HG03558 (cell line): ENCODE measurements around the gene CRYAA.
"Not testable (repeated sequence)": the region's sequence is repeated elsewhere in the genome, so short reads cannot be mapped to it uniquely, and the experiment has no call there.

Experiments used
- ATAC-seq: cut with Tn5 transposase; IDR thresholded peaks from one replicate; pipeline ENCODE4 v1.9.1; 2021; ENCODE audit warnings: moderate number of reproducible peaks; ENCODE audit not compliant: unreplicated experiment; ENCODE audit errors: extremely low read depth

The CRYAA gene

DNA sequence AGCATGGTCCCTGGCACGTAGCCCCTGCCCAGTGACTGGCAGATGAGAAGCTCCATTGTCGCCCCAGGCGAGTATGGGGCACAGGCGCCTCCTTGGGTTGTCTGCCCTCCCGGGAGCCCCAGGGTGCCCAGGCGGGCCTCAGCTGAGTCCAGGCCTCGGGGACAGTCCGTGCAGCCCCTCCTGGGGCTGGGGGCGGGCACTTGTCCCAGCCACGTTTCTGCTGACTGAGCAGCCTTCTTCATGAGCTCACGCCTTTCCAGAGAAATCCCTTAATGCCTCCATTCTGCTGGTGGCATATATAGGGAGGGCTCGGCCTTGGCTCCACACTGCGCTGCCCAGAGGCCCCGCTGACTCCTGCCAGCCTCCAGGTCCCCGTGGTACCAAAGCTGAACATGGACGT, at the start of gene CRYAA:
Gene CRYAA, plus strand, starts transcription at position 301 of the 400 bp plus-strand sequence. Its CDS starts 92 bp downstream, at position 393.
- ATAC-seq: not testable (repeated sequence)

DNA sequence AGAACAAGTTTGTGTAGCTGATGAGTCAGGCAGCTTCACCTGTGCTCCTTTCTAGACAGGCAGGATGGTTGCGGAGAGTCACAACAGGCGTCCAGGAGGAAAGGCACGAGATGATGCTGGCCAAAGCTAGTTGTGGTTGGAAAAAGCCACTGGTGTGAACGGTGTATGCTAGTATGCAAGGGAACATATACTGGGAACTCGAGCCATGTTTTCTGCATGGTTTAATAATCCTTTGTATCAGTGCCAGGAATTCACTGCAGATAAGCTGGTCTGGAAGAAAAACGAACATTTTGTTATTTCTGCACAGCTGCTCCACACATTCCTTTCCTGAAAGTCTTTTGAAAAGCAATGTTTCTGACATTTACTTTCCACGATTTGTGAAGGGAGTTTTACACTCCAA, 38.7 kb upstream of the CRYAA start:
- not testable (repeated sequence) for ATAC-seq

GRCh38 chr21:43134520-43134919, 34.3 kb upstream of the CRYAA start:
- not testable (repeated sequence) for ATAC-seq

GRCh38 chr21:43138944-43139343, 29.9 kb upstream of the CRYAA start:
- ATAC-seq: not testable (repeated sequence)

GRCh38 chr21:43141407-43141806, 27.4 kb upstream of the CRYAA start:
- not testable (repeated sequence) for ATAC-seq

DNA sequence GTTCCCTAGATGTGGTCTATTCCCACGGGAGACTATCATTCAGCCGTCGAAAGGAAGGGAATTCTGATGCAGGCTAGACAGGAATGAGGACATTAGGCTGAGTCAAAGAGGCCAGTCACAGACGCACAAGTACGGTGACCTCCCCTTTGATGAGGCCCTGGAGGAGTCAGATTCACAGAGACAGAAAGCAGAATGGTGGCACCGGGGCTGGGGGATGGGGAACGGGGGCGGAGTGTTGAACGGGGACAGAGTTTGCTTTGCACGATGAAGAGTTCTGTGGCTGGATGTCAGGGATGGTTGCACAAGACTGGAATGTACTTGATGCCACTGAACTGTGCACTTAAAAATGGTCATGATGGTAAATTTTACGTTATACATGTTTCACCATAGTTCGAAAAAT, 22.2 kb upstream of the CRYAA start:
- not testable (repeated sequence) for ATAC-seq

DNA sequence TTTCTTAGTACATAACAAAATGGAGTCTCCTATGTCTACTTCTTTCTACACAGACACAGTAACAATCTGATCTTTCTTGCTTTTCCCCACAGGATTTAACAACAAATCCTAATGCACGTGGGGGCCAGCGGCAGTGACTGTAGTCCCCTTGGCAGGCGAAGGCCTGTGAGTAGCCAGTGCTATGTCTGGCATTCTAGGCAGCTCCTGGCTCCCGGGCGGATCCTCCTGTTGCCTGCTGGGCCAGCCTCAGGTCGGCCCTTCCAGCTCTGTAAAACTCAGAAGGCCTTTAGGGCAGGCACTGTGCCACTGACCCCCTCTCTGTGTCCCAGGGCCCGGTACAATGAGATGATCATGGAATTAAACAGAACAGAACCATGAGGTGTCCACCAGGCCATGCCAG, 20.8 kb upstream of the CRYAA start:
- ATAC-seq: not testable (repeated sequence)

- ATAC-seq: not testable (repeated sequence)
These were observed 19.5 kb upstream of the CRYAA start for GRCh38 chr21:43149344-43149743.

DNA sequence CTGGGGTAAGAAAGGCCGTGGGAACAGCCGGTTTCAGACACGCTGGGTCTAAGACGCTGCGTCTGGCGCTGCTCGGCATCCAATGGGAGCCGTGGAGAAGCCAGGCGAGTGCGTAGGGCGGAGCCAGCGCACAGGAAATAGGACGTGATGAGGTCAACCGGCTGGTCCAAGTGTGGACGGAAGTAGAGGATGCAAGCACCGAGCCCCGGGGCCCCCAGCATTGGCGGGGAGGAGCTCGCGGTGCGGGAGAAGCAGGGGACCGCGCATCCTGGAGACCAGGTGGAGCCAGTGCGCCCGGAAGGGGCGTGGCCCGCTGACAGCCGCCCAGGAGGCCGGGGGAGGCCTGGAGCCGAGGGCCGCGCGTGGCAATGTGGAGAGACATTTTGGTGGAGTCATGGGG, 15.2 kb upstream of the CRYAA start:
- not testable (repeated sequence) for ATAC-seq

GRCh38 chr21:43159279-43160175, 9.3 kb upstream of the CRYAA start:
- ATAC-seq: not testable (repeated sequence)

GRCh38 chr21:43161826-43162707, 6.7 kb upstream of the CRYAA start:
- ATAC-seq: not testable (repeated sequence)

DNA sequence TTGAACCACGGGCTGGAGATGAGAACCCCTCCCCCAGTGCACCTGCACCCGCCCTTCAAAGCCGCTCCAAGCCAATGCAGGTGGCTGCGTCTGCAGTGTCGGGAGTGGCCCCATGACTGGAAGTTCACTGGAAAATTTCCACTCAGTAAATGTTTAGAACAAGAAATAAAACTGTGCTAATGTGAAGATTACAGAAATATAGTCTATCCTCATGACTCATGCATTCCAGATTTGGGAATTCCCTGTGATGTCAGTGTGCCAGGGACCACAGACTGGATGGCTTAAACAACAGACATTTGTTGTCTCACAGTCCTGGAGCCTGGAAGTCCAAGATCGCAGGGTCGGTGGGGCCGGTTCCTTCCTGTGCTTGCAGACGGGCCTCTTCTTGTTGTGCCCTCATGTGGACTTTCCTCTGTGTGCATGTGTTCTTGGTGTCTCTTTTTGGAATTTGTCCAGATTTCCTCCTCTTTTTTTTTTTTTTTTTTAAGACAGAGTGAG, 6.1 kb upstream of the CRYAA start:
- ATAC-seq: not testable (repeated sequence)

- peak; percentile 39 for ATAC-seq
These were observed 4.0 kb upstream of the CRYAA start for GRCh38 chr21:43164823-43165222.

GRCh38 chr21:43165734-43166133, 3.1 kb upstream of the CRYAA start:
- ATAC-seq: not testable (repeated sequence)

- ATAC-seq: not testable (repeated sequence)
These were observed 550 bp downstream of the CRYAA start for GRCh38 chr21:43169230-43169886.

DNA sequence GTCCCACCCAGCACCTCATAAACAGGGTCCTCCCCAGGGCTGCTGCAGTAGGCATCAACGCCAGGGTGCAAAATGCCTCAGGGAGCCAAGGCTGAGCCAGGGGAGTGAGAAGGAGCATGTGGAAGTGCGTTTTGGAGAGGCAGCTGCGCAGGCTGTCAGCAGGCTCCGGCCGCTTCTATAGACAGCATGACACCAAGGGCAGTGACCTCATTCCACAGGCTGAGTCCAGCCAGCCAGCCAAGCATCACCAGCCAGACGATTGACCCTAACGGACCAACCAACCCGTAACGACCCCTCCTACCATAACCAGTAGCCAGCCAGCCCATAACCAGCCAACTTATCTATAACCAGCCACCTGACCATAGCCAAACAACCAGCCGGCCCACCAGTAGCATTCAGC, 1.1 kb downstream of the CRYAA start:
- ATAC-seq: not testable (repeated sequence)

GRCh38 chr21:43172812-43173211, 4.0 kb downstream of the CRYAA start:
- ATAC-seq: not testable (repeated sequence)

DNA sequence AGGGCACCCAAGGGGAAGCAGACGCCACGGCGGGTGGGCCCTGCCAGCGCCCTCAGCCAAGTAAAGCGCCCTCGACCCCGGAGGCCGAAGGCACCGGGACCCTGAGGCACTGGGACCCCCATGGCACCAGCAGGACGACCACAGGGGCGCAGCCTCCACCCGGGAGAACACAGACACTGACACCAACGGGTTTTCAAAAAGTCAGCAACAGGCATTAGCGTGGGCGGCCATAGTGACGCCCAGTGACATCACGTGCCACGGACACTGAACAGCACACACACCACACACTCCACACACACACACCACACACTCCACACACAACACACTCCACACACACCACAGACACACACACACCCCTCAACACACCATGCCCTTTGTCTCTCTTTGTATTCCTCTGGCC, 4.6 kb downstream of the CRYAA start:
- not testable (repeated sequence) for ATAC-seq

DNA sequence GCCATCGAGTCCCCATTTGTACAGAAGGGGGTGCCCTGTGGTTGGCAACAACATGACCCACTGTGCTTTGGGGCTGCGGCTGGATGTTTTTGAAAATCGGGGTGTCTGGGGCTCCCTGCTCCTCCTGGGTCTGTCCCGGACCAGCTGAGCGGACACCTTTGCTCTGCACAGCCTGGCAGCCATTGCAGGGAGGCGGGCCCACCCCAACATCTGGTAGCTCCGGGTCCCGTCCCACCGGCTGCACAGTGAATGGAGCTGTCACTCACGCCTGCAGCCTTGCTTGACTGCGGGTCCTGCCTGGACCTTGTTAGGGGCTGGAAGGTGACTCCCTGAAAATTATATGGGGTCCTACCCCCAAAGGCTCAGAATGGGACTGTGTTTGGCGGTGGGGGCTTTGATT, 5.1 kb downstream of the CRYAA start:
- not testable (repeated sequence) for ATAC-seq

DNA sequence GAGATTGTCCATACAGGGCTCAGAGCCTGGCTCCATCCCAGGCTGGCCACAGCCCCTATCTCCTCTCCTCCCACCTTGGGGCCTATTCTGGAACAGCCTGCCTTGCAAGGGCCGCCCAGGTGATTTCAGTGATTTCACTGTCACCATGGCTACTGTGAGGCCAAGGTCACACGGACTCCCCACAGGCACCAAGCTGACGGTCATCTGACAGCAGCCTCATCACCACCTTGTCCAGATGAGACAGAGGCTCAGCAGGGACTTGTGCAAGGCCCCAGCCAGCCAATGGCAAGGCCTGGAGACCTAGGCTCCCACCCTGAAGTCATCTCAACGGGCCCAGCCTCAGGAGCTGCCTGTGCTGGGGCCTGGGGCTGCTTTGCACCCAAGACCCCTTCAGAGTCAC, 6.2 kb downstream of the CRYAA start:
- ATAC-seq: not testable (repeated sequence)
